Activated CD8-positive, alpha-beta T cell treated with anti-CD3 and anti-CD28 coated beads for 36 hours (primary cell): Measurements from ENCODE around the gene GPR160. TPM values are rescaled to one million over a fixed set of nuclear protein-coding genes. Genes with fewer than 3 reads are reported as not detected.
A peak's percentile ranks its signal among the peaks of the same experiment; 100 is the strongest.

Source experiments
- ATAC-seq: fragments of 200-7000 bp; cut with Tn5 transposase; one replicate; pipeline ENCODE4 v1.10.0; 2021; ENCODE audit warnings: mild to moderate bottlenecking, moderate library complexity
- CTCF ChIA-PET: fragments of 350-600 bp; sonication (Branson Sonifier 250); formaldehyde crosslinking; loops from one replicate; lab custom pipeline; 2021; ENCODE audit warnings: antibody characterized with exemption; lab: Charles Lee
- POLR2A ChIA-PET: fragments of 350-600 bp; sonication (Branson Sonifier 250); formaldehyde crosslinking; loops from one replicate; lab custom pipeline; 2021; ENCODE audit warnings: antibody characterized with exemption; lab: Charles Lee
- DNase-seq: peaks from one replicate; pipeline ENCODE4 v3.0.0-alpha.2; 2020
- H3K27ac Mint-ChIP-seq: one replicate; pipeline ENCODE4 v1.8.0; 2021; ENCODE audit warnings: mild to moderate bottlenecking, mixed read lengths
- H3K27me3 Mint-ChIP-seq: one replicate; pipeline ENCODE4 v1.8.0; 2021; ENCODE audit warnings: mixed read lengths
- H3K36me3 Mint-ChIP-seq: one replicate; pipeline ENCODE4 v1.8.0; 2021; ENCODE audit warnings: low read depth, mixed read lengths
- H3K4me1 Mint-ChIP-seq: one replicate; pipeline ENCODE4 v1.8.0; 2021; ENCODE audit warnings: low read depth, mixed read lengths
- H3K4me3 Mint-ChIP-seq: one replicate; pipeline ENCODE4 v1.8.0; 2021; ENCODE audit warnings: mild to moderate bottlenecking, moderate library complexity, mixed read lengths
- H3K9me3 Mint-ChIP-seq: one replicate; pipeline ENCODE4 v1.8.0; 2021; ENCODE audit warnings: mixed read lengths
- intact Hi-C: fragments of 100-400 bp; cut with micrococcal nuclease; formaldehyde crosslinking; loops from one replicate; pipeline ENCODE4 v1.10.0; 2022
- total RNA-seq, 2 experiments: library from RNA; stranded (reverse); gene quantifications; one replicate each; pipeline ENCODE4 v1.2.3, GENCODE V29; 2021
- TF ChIP-seq, protein P1 (sequence below): fragments of 200-600 bp; IDR thresholded peaks from one replicate; pipeline ENCODE4 v1.8.0; 2022; ENCODE audit warnings: antibody characterized with exemption, mild to moderate bottlenecking

Gene GPR160
- total RNA-seq, 2 experiments from 2014 or later: 6.2 to 8.2 TPM

DNA sequence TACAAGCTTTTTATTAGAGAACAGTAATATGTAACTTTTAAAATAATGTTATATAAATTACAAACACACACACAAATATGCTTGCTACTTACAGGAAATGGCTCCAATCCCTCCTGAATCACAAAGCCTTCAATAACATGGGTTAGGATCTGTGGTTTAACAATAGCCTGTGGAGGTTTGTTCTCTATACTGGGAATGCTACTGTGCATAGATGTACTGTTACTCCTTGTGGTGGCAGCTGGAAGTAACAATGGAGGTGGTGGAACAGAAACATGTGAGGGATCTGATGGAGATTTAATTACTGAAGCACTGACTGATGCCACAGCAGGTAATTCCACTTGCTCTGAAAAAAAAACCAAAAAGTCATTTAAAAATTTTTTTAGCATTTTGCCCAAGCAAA, 79.3 kb downstream of the GPR160 start:
- ChIA-PET POLR2A (no interaction called here), CTCF (interaction anchor here (0.6 to 1.8 kb wide), 5 partner anchors 8 to 19 kb away, joined by 3 to 8 read pairs (median 3); no protein-coding TSS in a partner anchor)
- no peak overlapping the region for H3K4me3 Mint-ChIP-seq
- no peak overlapping the region for H3K27ac Mint-ChIP-seq
- H3K9me3 Mint-ChIP-seq: no peaks in the 10 kb centered on the region
- DNase-seq: no peak
- intact Hi-C loops: no loop called here
- no peak for ATAC-seq
- no peaks in the 10 kb centered on the region for H3K27me3 Mint-ChIP-seq
- H3K4me1 Mint-ChIP-seq: peaks cover 7% of the 10 kb centered on the region
- peaks cover 35% of the 10 kb centered on the region for H3K36me3 Mint-ChIP-seq
- TF ChIP-seq, protein P1, sequence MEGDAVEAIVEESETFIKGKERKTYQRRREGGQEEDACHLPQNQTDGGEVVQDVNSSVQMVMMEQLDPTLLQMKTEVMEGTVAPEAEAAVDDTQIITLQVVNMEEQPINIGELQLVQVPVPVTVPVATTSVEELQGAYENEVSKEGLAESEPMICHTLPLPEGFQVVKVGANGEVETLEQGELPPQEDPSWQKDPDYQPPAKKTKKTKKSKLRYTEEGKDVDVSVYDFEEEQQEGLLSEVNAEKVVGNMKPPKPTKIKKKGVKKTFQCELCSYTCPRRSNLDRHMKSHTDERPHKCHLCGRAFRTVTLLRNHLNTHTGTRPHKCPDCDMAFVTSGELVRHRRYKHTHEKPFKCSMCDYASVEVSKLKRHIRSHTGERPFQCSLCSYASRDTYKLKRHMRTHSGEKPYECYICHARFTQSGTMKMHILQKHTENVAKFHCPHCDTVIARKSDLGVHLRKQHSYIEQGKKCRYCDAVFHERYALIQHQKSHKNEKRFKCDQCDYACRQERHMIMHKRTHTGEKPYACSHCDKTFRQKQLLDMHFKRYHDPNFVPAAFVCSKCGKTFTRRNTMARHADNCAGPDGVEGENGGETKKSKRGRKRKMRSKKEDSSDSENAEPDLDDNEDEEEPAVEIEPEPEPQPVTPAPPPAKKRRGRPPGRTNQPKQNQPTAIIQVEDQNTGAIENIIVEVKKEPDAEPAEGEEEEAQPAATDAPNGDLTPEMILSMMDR: no peak

DNA sequence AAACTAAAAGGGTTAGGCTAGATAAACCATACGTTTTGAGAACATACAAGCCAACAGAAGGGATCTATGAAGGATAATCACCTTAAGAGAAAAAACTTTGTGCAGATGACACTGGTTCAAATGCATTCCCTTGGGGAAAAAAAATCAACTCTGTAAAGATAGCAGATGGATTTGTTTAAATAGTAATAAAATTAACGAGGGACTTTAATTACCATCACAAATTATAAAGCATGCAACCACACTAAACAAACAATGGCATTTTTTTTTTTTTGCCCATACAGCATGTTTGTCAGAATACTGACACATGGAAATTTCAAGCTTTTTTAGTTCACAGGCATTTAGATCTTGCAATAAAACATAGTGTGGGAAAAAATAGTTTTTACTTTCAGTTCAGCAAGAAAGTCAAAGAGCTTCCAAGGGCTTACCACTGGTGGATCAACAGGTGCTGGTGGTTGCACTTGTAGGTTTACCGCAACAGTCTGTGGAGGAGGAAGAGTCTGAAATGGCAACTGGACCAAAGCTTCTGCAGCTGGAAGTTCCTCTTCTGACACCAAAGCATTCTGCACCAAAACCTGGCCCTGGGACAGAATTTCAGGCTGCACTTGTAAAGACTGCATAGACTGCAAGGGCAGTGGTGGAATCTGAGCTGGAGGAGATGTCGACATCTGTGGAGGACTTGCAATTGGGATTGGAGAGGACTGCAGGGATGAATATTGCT, 90.6 kb downstream of the GPR160 start:
- Mint-ChIP-seq H3K36me3 (peaks cover 43% of the 10 kb centered on the region), H3K4me3 (peak overlapping the region; percentile 9), H3K9me3 (peaks cover 7% of the 10 kb centered on the region), H3K27me3 (no peaks in the 10 kb centered on the region), H3K27ac (peak overlapping the region; percentile 81), H3K4me1 (peaks cover 37% of the 10 kb centered on the region)
- CTCF ChIA-PET: interaction anchor here (0.9 kb wide), 1 partner anchor 10 kb away, joined by 3 read pairs; no protein-coding TSS in a partner anchor
- TF ChIP-seq, protein P1: no peak
- intact Hi-C loops: no loop called here
- ATAC-seq (peak; percentile 19), DNase-seq (peak; percentile 51)
- POLR2A ChIA-PET: interaction anchor here (0.8 to 1.1 kb wide), 2 partner anchors 10 to 364 kb away, joined by 3 to 5 read pairs; partner anchors contain the start of gene TERC

DNA sequence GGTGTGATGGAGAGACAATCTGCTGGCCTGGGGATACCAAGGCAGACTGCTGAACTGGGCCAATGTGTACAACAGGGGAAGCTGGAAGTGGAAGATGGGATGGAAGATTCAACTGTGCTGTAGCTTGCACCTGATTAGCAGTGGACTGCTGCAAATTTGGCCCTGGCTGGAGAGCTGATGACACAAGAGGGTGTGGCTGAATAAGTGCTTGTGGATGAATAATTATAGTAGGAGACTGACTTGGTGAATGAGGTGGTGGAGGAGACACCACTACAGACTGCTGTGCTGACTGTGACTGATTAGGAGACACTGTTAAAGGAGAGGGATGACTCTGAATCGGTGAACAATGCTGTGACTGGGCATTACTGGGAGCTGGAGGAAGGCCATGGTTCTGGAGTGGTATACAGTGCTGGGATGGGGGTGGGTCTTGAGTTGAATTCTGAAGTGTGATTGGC, 91.2 kb downstream of the GPR160 start:
- intact Hi-C loops: no loop called here

DNA sequence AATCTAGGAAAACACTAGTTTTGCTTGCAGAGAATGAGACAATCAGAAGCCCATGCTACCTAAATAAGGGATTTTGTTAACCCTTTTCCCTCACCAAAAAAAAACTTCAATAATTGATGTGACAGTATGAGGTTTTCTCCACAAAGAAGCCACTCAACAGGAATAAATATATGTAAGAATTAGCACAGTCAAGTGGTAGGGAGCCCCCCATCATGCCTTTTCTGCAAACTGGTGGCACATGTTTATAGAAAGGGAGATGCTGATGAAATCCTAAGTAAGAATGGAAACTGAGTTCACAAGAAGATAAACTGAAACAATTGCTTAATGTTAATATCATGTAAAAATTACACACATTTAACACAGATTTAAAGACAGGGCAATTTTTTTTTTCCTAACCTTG, 92.7 kb downstream of the GPR160 start:
- no peak for DNase-seq
- peaks cover 56% of the 10 kb centered on the region for H3K36me3 Mint-ChIP-seq

More for the DNA sequence above, 91.2 kb downstream of the GPR160 start:
- peaks cover 48% of the 10 kb centered on the region for H3K36me3 Mint-ChIP-seq
- DNase-seq (peak; percentile 26), ATAC-seq (peak; percentile 71)
- TF ChIP-seq, protein P1: no peak
- H3K9me3 Mint-ChIP-seq: peaks cover 11% of the 10 kb centered on the region
- H3K4me3 Mint-ChIP-seq: peak overlapping the region; percentile 9
- peaks cover 39% of the 10 kb centered on the region for H3K4me1 Mint-ChIP-seq
- POLR2A ChIA-PET: interaction anchor here (0.8 to 1.1 kb wide), 2 partner anchors 9 to 364 kb away, joined by 3 to 5 read pairs; partner anchors contain the start of gene TERC
- H3K27me3 Mint-ChIP-seq: no peaks in the 10 kb centered on the region
- CTCF ChIA-PET: interaction anchor here (0.6 to 1.2 kb wide), 4 partner anchors 11 to 36 kb away, joined by 3 to 4 read pairs (median 3); no protein-coding TSS in a partner anchor
- H3K27ac Mint-ChIP-seq: peak overlapping the region; percentile 81

More for the DNA sequence above, 92.7 kb downstream of the GPR160 start:
- intact Hi-C loops: no loop called here
- no peak overlapping the region for H3K4me3 Mint-ChIP-seq
- H3K27ac Mint-ChIP-seq: peak overlapping the region; percentile 29
- H3K27me3 Mint-ChIP-seq: no peaks in the 10 kb centered on the region
- TF ChIP-seq, protein P1: no peak
- H3K9me3 Mint-ChIP-seq: peaks cover 11% of the 10 kb centered on the region
- ATAC-seq: no peak
- ChIA-PET POLR2A (no interaction called here), CTCF (interaction anchor here (0.6 kb wide), 1 partner anchor 39 kb away, joined by 3 read pairs; no protein-coding TSS in a partner anchor)
- H3K4me1 Mint-ChIP-seq: peaks cover 39% of the 10 kb centered on the region
